ENCODE measurements around the gene NLK.

The NLK gene

GRCh38 chr17:28219771-28220170 is 177.3 kb downstream of the NLK start:
- Histone ChIP-seq H3K27ac (ENCODE audit: low read length) (no peak overlapping the region), H2AFZ (ENCODE audit: low read depth, low read length) (no peak overlapping the region), H3K9ac (ENCODE audit: low read depth, low read length) (no peak overlapping the region), H3K4me3 (ENCODE audit: low read depth in 1 of 2, low read length in 2 of 2) (no peak overlapping the region), H4K20me1 (ENCODE audit: insufficient read depth, low read length) (no peaks in the 10 kb centered on the region), H3K27me3 (ENCODE audit: insufficient read depth, low read length, poor library complexity) (no peaks in the 10 kb centered on the region), H3K79me2 (ENCODE audit: insufficient read depth, low read length) (no peaks in the 10 kb centered on the region), H3K9me3 (ENCODE audit: insufficient read depth, low read length, severe bottlenecking) (no peaks in the 10 kb centered on the region), H3K4me2 (ENCODE audit: insufficient read depth, low read length) (no peak overlapping the region), H3K4me1 (ENCODE audit: insufficient read depth, low read length) (no peaks in the 10 kb centered on the region), H3K36me3 (ENCODE audit: insufficient read depth, low read length) (no peaks in the 10 kb centered on the region)
- no peak for DNase-seq
- ATAC-seq (ENCODE audit: insufficient read depth, low read depth): no peak
- TF ChIP-seq EZH2 (IDR thresholded peaks at IDR 0.05; ENCODE audit: borderline replicate concordance, low read depth, low read length, severe bottlenecking): no peak
- no peak for TF ChIP-seq CTCF (IDR thresholded peaks at IDR 0.05; ENCODE audit: borderline replicate concordance, extremely low read depth, low read length, poor library complexity, severe bottlenecking)

- Histone ChIP-seq H3K4me2 (ENCODE audit: insufficient read depth, low read length) (no peak overlapping the region), H4K20me1 (ENCODE audit: insufficient read depth, low read length) (no peaks in the 10 kb centered on the region), H3K79me2 (ENCODE audit: insufficient read depth, low read length) (no peaks in the 10 kb centered on the region), H3K36me3 (ENCODE audit: insufficient read depth, low read length) (no peaks in the 10 kb centered on the region), H3K27me3 (ENCODE audit: insufficient read depth, low read length, poor library complexity) (no peaks in the 10 kb centered on the region), H3K9me3 (ENCODE audit: insufficient read depth, low read length, severe bottlenecking) (no peaks in the 10 kb centered on the region), H3K9ac (ENCODE audit: low read depth, low read length) (no peak overlapping the region), H2AFZ (ENCODE audit: low read depth, low read length) (no peak overlapping the region), H3K27ac (ENCODE audit: low read length) (no peak overlapping the region), H3K4me3 (ENCODE audit: low read depth in 1 of 2, low read length in 2 of 2) (no peak overlapping the region), H3K4me1 (ENCODE audit: insufficient read depth, low read length) (no peaks in the 10 kb centered on the region)
- DNase-seq: no peak
- TF ChIP-seq EZH2 (IDR thresholded peaks at IDR 0.05; ENCODE audit: borderline replicate concordance, low read depth, low read length, severe bottlenecking) (no peak), CTCF (IDR thresholded peaks at IDR 0.05; ENCODE audit: borderline replicate concordance, extremely low read depth, low read length, poor library complexity, severe bottlenecking) (no peak)
- no peak for ATAC-seq (ENCODE audit: insufficient read depth, low read depth)
These were observed 179.4 kb downstream of the NLK start for GRCh38 chr17:28221751-28222414.

- Histone ChIP-seq H3K4me1 (ENCODE audit: insufficient read depth, low read length) (no peaks in the 10 kb centered on the region), H4K20me1 (ENCODE audit: insufficient read depth, low read length) (no peaks in the 10 kb centered on the region), H3K27ac (ENCODE audit: low read length) (no peak overlapping the region), H3K4me2 (ENCODE audit: insufficient read depth, low read length) (no peak overlapping the region), H2AFZ (ENCODE audit: low read depth, low read length) (no peak overlapping the region), H3K9me3 (ENCODE audit: insufficient read depth, low read length, severe bottlenecking) (no peaks in the 10 kb centered on the region), H3K36me3 (ENCODE audit: insufficient read depth, low read length) (no peaks in the 10 kb centered on the region), H3K79me2 (ENCODE audit: insufficient read depth, low read length) (no peaks in the 10 kb centered on the region), H3K4me3 (ENCODE audit: low read depth in 1 of 2, low read length in 2 of 2) (no peak overlapping the region), H3K9ac (ENCODE audit: low read depth, low read length) (no peak overlapping the region), H3K27me3 (ENCODE audit: insufficient read depth, low read length, poor library complexity) (no peaks in the 10 kb centered on the region)
- TF ChIP-seq EZH2 (IDR thresholded peaks at IDR 0.05; ENCODE audit: borderline replicate concordance, low read depth, low read length, severe bottlenecking) (no peak), CTCF (IDR thresholded peaks at IDR 0.05; ENCODE audit: borderline replicate concordance, extremely low read depth, low read length, poor library complexity, severe bottlenecking) (no peak)
- no peak for ATAC-seq (ENCODE audit: insufficient read depth, low read depth)
- no peak for DNase-seq
These were observed 182.8 kb downstream of the NLK start for GRCh38 chr17:28225271-28225670.
